OCI-LY1 (cell line): ENCODE results near the gene ABCC3.

ENCODE experiments used
- H2AFZ ChIP-seq: fragments of 200-600 bp; sonication (generic), shearing (Covaris generic); 2 replicates; pipeline ENCODE4 v1.6.0; 2014; ENCODE audit warnings: antibody characterized with exemption, mild to moderate bottlenecking, low read length
- H3F3A ChIP-seq: fragments of 200-600 bp; sonication (generic), shearing (Covaris generic); 2 replicates; pipeline ENCODE4 v1.6.0; 2014; ENCODE audit warnings: mild to moderate bottlenecking, antibody characterized with exemption, low read length, moderate library complexity; ENCODE audit not compliant: insufficient read depth
- H3K27ac ChIP-seq: fragments of 200-600 bp; sonication (generic); 2 replicates; pipeline ENCODE4 v1.5.1; 2014; ENCODE audit warnings: low read length, mixed run types, mild to moderate bottlenecking, low read depth; ENCODE audit not compliant: poor library complexity, severe bottlenecking
- H3K27me3 ChIP-seq: fragments of 200-600 bp; sonication (generic); 2 replicates; pipeline ENCODE4 v1.6.0; 2014; ENCODE audit warnings: antibody characterized with exemption, mild to moderate bottlenecking, low read length, moderate library complexity; ENCODE audit not compliant: insufficient read depth
- H3K36me3 ChIP-seq: fragments of 200-600 bp; sonication (generic); 2 replicates; pipeline ENCODE4 v1.6.1; 2014; ENCODE audit warnings: mild to moderate bottlenecking, antibody characterized with exemption, low read length, moderate library complexity, mixed read lengths; ENCODE audit not compliant: insufficient read depth
- H3K4me1 ChIP-seq: fragments of 200-600 bp; sonication (generic); 2 replicates; pipeline ENCODE4 v1.5.1; 2014; ENCODE audit warnings: mild to moderate bottlenecking, low read length, moderate library complexity; ENCODE audit not compliant: insufficient read depth, severe bottlenecking
- H3K4me2 ChIP-seq: fragments of 200-600 bp; sonication (generic), shearing (Covaris generic); 2 replicates; pipeline ENCODE4 v1.6.1; 2014; ENCODE audit warnings: low read length
- H3K4me3 ChIP-seq: fragments of 200-600 bp; sonication (generic); 2 replicates; pipeline ENCODE4 v1.5.1; 2014; ENCODE audit warnings: low read length, low read depth, mild to moderate bottlenecking, mixed read lengths; ENCODE audit not compliant: poor library complexity, severe bottlenecking
- H3K79me2 ChIP-seq: fragments of 200-600 bp; shearing (Covaris generic); 2 replicates; pipeline ENCODE4 v1.6.1; 2016; ENCODE audit warnings: mixed run types, low read length, mixed read lengths; ENCODE audit not compliant: insufficient read depth
- H3K9ac ChIP-seq: fragments of 200-600 bp; sonication (generic), shearing (Covaris generic); 2 replicates; pipeline ENCODE4 v1.6.1; 2014; ENCODE audit warnings: mild to moderate bottlenecking, low read length, mixed read lengths
- H3K9me2 ChIP-seq: fragments of 200-600 bp; sonication (generic), shearing (Covaris generic); 2 replicates; pipeline ENCODE4 v1.6.1; 2014; ENCODE audit warnings: low read depth, mild to moderate bottlenecking, low read length, mixed read lengths
- H3K9me3 ChIP-seq: fragments of 200-600 bp; shearing (Covaris generic); 2 replicates; pipeline ENCODE4 v1.6.1; 2014; ENCODE audit warnings: low read length, mixed read lengths
- H4K20me1 ChIP-seq: fragments of 200-600 bp; sonication (generic), shearing (Covaris generic); 2 replicates; pipeline ENCODE4 v1.6.0; 2016; ENCODE audit warnings: mild to moderate bottlenecking, low read length; ENCODE audit not compliant: insufficient read depth
- CTCF ChIP-seq: fragments of 200-600 bp; sonication (generic), shearing (Covaris generic); IDR thresholded peaks from 2 replicates; pipeline ENCODE4 v1.5.1; 2017; ENCODE audit warnings: mild to moderate bottlenecking, antibody characterized with exemption, low read length, moderate library complexity, mixed read lengths
- EZH2 ChIP-seq: fragments of 200-600 bp; sonication (generic), shearing (Covaris generic); IDR thresholded peaks from 2 replicates; pipeline ENCODE4 v1.8.0; 2017; ENCODE audit warnings: borderline replicate concordance, mixed run types, mild to moderate bottlenecking, antibody characterized with exemption, low read length, moderate library complexity, mixed read lengths

Gene ABCC3

GRCh38 chr17:50651661-50652060 is 17.0 kb downstream of the ABCC3 start:
- Histone ChIP-seq H3K9me3 (peaks cover 5% of the 10 kb centered on the region; the same call in 1 of the 2 replicates), H4K20me1 (no peaks in the 10 kb centered on the region), H3K27me3 (peaks cover 10% of the 10 kb centered on the region; the same call in 1 of the 2 replicates), H3K4me1 (no peaks in the 10 kb centered on the region), H2AFZ (no peak overlapping the region), H3K27ac (no peak overlapping the region), H3K4me2 (no peak overlapping the region), H3K36me3 (no peaks in the 10 kb centered on the region), H3K4me3 (no peak overlapping the region), H3K9ac (no peak overlapping the region), H3K9me2 (no peaks in the 10 kb centered on the region), H3F3A (no peaks in the 10 kb centered on the region), H3K79me2 (no peaks in the 10 kb centered on the region)
- no peak for TF ChIP-seq EZH2
- TF ChIP-seq CTCF: no peak

- Histone ChIP-seq H3K9ac (no peak overlapping the region), H2AFZ (no peak overlapping the region), H3K27ac (no peak overlapping the region), H3K4me1 (no peaks in the 10 kb centered on the region), H3K9me3 (peaks cover 5% of the 10 kb centered on the region; the same call in 1 of the 2 replicates), H3K4me2 (no peak overlapping the region), H3K27me3 (peaks cover 10% of the 10 kb centered on the region; the same call in 1 of the 2 replicates), H3F3A (no peaks in the 10 kb centered on the region), H3K9me2 (no peaks in the 10 kb centered on the region), H3K79me2 (no peaks in the 10 kb centered on the region), H3K36me3 (no peaks in the 10 kb centered on the region), H4K20me1 (no peaks in the 10 kb centered on the region), H3K4me3 (no peak overlapping the region)
- TF ChIP-seq CTCF (no peak), EZH2 (no peak)
Observed at GRCh38 chr17:50653738-50654137, 19.1 kb downstream of the ABCC3 start.

GRCh38 chr17:50656509-50656908 is 21.8 kb downstream of the ABCC3 start:
- Histone ChIP-seq H3K79me2 (no peaks in the 10 kb centered on the region), H3K9me3 (peaks cover 5% of the 10 kb centered on the region; the same call in 1 of the 2 replicates), H3K27me3 (peaks cover 5% of the 10 kb centered on the region; the same call in 1 of the 2 replicates), H3K9me2 (no peaks in the 10 kb centered on the region), H4K20me1 (no peaks in the 10 kb centered on the region), H3K36me3 (no peaks in the 10 kb centered on the region), H2AFZ (no peak overlapping the region), H3K9ac (no peak overlapping the region), H3K4me2 (no peak overlapping the region), H3K4me3 (no peak overlapping the region), H3K4me1 (no peaks in the 10 kb centered on the region), H3K27ac (no peak overlapping the region), H3F3A (no peaks in the 10 kb centered on the region)
- TF ChIP-seq EZH2 (no peak), CTCF (no peak)
